ENCODE measurements around the gene SH2D7. TPM values are rescaled to one million over a fixed set of nuclear protein-coding genes. Genes with fewer than 3 reads are reported as not detected.

The SH2D7 gene
- total RNA-seq, 1 donor from 2014 or later: not detected

DNA sequence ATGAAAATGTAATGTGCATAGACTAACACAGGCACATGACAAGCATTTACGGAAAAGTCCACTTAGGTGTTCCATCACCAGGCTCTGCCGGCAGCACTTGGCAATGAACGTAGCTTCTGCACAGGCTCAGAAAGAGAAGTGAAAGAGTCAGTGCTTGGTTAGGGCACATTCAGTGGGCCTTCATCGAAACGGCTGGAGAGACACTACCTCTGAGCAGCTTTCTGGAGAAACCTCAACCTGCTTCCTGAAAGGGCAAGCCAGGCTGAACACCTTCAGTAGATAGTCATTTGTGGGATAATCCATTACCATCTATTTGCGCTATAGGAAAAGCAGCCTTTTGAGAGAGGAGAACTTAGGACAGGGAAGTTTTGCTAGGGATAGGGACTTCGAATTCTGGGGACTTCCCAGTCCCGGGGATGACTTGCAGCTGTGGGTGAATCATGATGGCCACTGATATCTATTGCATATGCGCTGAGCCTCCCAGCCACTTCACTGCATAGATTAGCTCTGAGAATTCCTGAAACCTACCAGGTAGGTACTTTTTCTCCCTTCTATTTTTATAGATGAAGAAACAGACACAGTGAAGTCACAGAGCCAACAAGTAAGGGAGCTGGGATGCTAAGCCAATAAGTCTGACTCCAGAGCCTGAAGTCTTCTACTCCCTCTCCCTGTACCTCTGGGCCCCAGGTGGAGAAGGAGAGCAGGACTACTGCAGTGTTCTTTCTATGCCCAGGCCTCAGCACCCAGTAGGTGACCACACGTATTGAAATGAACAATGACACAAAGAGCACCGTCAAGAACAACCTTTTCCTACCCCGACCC is 4.2 kb upstream of the SH2D7 start:
- H3K4me1 ChIP-seq: peaks cover 26% of the 10 kb centered on the region
- no peaks in the 10 kb centered on the region for H3K27me3 ChIP-seq
- H3K4me3 ChIP-seq: no peak overlapping the region
- peak; percentile 68 for ATAC-seq
- no peaks in the 10 kb centered on the region for H3K36me3 ChIP-seq
- no peaks in the 10 kb centered on the region for H3K9me3 ChIP-seq
- intact Hi-C loops (cut with DNase I): no loop called here
- H3K27ac ChIP-seq: no peak overlapping the region
- DNase-seq: no peak
- TF ChIP-seq, protein P1, sequence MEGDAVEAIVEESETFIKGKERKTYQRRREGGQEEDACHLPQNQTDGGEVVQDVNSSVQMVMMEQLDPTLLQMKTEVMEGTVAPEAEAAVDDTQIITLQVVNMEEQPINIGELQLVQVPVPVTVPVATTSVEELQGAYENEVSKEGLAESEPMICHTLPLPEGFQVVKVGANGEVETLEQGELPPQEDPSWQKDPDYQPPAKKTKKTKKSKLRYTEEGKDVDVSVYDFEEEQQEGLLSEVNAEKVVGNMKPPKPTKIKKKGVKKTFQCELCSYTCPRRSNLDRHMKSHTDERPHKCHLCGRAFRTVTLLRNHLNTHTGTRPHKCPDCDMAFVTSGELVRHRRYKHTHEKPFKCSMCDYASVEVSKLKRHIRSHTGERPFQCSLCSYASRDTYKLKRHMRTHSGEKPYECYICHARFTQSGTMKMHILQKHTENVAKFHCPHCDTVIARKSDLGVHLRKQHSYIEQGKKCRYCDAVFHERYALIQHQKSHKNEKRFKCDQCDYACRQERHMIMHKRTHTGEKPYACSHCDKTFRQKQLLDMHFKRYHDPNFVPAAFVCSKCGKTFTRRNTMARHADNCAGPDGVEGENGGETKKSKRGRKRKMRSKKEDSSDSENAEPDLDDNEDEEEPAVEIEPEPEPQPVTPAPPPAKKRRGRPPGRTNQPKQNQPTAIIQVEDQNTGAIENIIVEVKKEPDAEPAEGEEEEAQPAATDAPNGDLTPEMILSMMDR (IDR thresholded peaks at IDR 0.05): no peak

DNA sequence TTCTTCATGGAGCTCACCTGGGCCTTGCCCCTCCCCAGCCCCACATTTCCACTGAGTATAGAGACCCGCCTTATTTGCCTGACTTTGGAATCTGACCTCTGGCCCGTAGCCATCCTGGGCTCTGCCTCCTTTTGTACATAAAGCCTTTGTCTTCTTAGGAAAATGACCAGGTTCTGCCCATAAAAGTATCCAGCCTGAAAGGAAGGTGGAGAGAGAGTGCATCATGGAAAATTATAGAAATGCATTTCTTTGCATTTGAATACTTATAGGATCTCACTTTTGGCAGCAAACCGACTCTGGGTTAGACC is 3.6 kb upstream of the SH2D7 start:
- Histone ChIP-seq H3K27ac (no peak overlapping the region), H3K9me3 (no peaks in the 10 kb centered on the region), H3K4me1 (peaks cover 23% of the 10 kb centered on the region), H3K27me3 (no peaks in the 10 kb centered on the region), H3K36me3 (no peaks in the 10 kb centered on the region), H3K4me3 (no peak overlapping the region)
- intact Hi-C loops (cut with DNase I): no loop called here
- TF ChIP-seq, protein P1 (IDR thresholded peaks at IDR 0.05): no peak
- ATAC-seq: no peak
- no peak for DNase-seq

DNA sequence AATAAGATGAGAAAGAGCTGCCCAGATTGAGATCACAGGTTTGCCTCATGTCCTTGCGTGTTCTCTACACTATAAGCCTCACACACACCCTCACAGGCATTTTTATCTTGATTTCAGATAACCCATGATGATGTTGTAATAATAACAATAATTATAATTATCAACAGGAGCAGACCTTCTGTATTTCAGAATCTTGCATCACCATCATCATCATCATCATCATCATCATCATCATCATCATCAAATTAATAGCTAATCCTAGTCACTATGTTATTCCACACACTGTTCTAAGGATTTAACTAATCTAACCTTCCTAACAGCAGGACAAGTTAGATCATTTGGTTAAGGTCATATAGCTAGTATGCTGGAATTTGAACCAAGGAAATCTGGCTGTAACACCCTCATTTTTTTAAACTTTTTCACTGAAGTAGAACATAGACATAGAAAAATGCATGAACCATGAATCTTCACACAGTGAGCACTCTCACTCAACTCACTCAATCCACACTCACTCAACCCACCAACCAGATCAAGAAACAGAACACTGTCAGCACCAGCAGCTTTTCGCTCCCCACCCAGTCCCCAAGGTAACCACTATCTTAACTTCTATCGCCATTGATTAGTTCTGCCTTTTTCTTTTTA is 1.8 kb upstream of the SH2D7 start:
- Histone ChIP-seq H3K27me3 (no peaks in the 10 kb centered on the region), H3K36me3 (no peaks in the 10 kb centered on the region), H3K4me1 (peaks cover 19% of the 10 kb centered on the region), H3K9me3 (no peaks in the 10 kb centered on the region), H3K4me3 (no peak overlapping the region), H3K27ac (no peak overlapping the region)
- TF ChIP-seq, protein P1 (IDR thresholded peaks at IDR 0.05): no peak
- intact Hi-C loops (cut with DNase I): no loop called here
- DNase-seq (no peak), ATAC-seq (no peak)

DNA sequence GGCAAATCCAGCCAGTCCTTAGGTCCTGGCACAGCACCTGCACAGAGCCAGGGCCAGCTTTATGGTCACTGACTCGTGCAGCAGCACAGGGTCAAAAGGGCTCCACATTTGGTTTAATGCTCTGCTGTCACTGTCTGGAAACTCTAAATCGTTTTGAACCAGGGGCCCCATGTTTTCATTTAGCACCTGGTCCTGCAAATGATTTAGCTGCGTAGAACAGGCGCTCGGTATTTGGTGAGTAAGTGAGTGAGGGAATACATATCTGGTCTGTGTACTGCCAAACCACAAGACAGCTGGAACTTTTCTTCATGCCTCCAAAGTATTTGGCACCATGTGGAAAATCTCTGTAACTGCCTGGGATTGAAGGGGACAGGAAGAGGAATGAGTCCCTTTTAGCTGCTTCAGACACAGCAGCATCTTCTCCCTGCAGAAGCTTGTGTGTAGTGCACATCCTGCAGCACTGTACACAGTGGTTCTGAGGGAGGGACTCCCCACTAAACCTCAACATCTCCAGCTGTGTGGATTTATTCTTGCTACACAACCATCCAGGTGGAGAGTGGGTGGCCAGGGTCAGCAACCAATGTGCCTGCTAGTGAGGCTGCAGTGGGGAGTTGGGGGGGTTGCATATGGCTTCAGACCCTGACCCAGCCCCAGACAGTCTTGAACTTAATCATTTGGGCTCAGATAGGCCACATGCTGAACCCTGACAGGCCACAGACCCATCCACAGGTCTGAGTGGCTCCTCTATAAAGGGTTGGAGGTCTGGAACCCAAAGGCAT is 1.1 kb downstream of the SH2D7 start:
- peak overlapping the region; percentile 58 for H3K27ac ChIP-seq
- TF ChIP-seq, protein P1 (IDR thresholded peaks at IDR 0.05): no peak
- no peaks in the 10 kb centered on the region for H3K36me3 ChIP-seq
- no peaks in the 10 kb centered on the region for H3K27me3 ChIP-seq
- H3K9me3 ChIP-seq: no peaks in the 10 kb centered on the region
- peaks cover 18% of the 10 kb centered on the region for H3K4me1 ChIP-seq
- intact Hi-C loops (cut with DNase I): no loop called here
- no peak for DNase-seq
- peak; percentile 62 for ATAC-seq
- no peak overlapping the region for H3K4me3 ChIP-seq

DNA sequence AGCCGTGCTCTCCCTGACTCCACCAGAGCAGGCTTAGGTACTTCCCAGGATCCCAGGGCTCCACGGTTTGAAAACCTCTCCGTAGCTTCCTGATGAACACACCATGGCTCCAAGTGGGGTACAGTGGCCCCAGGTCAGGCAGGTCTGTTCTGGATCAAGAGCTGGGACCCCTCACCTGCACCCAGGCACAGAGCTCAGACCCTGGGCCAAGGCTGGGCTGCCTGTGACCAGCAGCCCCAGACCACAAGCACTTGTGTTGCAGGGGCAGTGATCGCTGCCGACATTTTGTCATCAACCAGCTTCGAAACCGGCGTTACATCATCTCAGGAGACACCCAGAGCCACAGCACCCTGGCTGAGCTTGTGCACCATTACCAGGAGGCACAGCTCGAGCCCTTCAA is 5.3 kb downstream of the SH2D7 start:
- TF ChIP-seq, protein P1 (IDR thresholded peaks at IDR 0.05): no peak
- H3K27ac ChIP-seq: no peak overlapping the region
- ATAC-seq: no peak
- no peaks in the 10 kb centered on the region for H3K36me3 ChIP-seq
- intact Hi-C loops (cut with DNase I): no loop called here
- no peaks in the 10 kb centered on the region for H3K27me3 ChIP-seq
- DNase-seq: peak; percentile 40
- no peak overlapping the region for H3K4me3 ChIP-seq
- no peaks in the 10 kb centered on the region for H3K9me3 ChIP-seq
- H3K4me1 ChIP-seq: peaks cover 9% of the 10 kb centered on the region

All from upper lobe of right lung (tissue), 1 donor.